SW480 (cell line): ENCODE measurements around the gene TACR1.
A peak's percentile ranks its signal among the peaks of the same experiment; 100 is the strongest.
"Not testable (repeated sequence)": the region's sequence is repeated elsewhere in the genome, so short reads cannot be mapped to it uniquely, and the experiment has no call there.

ENCODE experiments used
- DNase-seq: peaks from one replicate; pipeline ENCODE4 v3.0.0-alpha.2; 2016; ENCODE audit warnings: low spot score

TACR1 gene, protein sequence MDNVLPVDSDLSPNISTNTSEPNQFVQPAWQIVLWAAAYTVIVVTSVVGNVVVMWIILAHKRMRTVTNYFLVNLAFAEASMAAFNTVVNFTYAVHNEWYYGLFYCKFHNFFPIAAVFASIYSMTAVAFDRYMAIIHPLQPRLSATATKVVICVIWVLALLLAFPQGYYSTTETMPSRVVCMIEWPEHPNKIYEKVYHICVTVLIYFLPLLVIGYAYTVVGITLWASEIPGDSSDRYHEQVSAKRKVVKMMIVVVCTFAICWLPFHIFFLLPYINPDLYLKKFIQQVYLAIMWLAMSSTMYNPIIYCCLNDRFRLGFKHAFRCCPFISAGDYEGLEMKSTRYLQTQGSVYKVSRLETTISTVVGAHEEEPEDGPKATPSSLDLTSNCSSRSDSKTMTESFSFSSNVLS

GRCh38 chr2:75199428-75200011, at the start of gene TACR1:
Gene TACR1 (minus strand): TSS chr2:75199520. CDS start chr2:75198934, 586 bp downstream.
- DNase-seq = peak; percentile 82

GRCh38 chr2:75248581-75248980, 49.3 kb upstream of the TACR1 start:
- not testable (repeated sequence) for DNase-seq

- no peak for DNase-seq
Observed at GRCh38 chr2:75246441-75247167, 47.3 kb upstream of the TACR1 start.

DNA sequence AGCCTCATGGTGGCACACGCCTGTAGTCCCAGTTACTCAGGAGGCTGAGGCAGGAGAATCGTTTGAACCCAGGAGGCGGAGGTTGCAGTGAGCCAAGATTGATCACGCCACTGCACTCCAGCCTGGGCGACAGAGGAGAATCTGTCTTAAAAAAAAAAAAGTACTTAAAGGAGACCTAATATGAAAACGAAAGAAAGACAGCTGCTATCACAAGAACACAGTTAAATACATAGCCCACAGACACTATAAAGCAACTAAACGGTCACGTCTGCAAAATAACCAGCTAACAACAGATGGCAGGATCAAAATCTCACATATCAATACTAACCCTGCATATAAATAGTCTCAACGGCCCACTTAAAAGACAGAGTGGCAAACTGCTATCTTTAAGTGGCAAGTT, 43.9 kb upstream of the TACR1 start:
- no peak for DNase-seq

GRCh38 chr2:75241696-75242095, 42.4 kb upstream of the TACR1 start:
- peak; percentile 18 for DNase-seq

DNA sequence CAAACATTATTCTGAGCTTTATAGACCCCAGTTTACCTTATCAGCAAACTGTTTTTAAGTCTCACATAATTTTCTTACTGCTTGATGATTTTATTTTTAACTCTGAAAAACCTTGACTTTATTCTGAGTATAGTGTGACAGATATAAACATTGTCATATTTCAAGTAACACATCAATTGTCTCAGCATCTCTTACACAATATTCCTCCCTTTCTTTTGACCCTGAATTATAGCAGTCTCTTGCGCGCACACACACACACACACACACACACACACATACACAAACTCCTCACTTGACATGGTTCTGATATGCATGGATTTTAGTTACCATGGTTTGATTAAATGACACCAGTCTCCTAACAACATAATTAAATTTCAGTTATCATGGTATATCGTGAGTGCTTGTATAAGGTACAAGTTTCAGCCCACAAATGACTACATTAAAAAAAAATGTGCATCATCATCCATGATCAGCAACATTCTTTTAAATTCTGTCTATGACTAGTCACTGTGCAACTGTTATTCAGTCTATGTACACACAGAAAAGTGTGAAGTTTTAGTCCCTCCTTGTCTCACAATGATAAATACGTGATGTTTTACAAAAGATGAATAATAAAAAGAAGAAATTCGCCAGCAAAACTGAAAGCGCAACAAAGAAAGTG, 39.5 kb upstream of the TACR1 start:
- peak; percentile 6 for DNase-seq

- DNase-seq = no peak
Observed at GRCh38 chr2:75237296-75237695, 38.0 kb upstream of the TACR1 start.

GRCh38 chr2:75233965-75234364, 34.6 kb upstream of the TACR1 start:
- DNase-seq = no peak

GRCh38 chr2:75226617-75227016, 27.3 kb upstream of the TACR1 start:
- DNase-seq = no peak

DNA sequence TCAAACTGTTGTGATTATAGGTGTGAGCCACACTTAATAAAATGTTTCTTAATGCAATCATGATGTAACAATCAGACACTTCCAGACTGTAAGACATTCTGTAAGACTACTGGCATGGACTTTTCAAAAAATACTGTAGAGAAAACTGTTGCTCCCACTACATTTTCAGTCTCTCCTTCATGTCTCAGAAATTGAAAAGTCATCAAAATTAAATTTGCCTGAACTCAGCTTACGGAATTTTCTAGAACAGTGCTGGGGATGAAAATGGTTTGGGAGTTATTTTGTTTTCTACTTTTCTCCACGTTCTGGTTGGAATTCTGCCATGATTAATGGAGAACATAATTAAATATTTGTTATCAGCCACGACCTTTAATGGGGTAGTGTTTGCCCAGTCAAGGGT, 26.8 kb upstream of the TACR1 start:
- DNase-seq = no peak

- DNase-seq = no peak
Observed at GRCh38 chr2:75224636-75225094, 25.3 kb upstream of the TACR1 start.

- DNase-seq = no peak
Observed at GRCh38 chr2:75222527-75222926, 23.2 kb upstream of the TACR1 start.

DNA sequence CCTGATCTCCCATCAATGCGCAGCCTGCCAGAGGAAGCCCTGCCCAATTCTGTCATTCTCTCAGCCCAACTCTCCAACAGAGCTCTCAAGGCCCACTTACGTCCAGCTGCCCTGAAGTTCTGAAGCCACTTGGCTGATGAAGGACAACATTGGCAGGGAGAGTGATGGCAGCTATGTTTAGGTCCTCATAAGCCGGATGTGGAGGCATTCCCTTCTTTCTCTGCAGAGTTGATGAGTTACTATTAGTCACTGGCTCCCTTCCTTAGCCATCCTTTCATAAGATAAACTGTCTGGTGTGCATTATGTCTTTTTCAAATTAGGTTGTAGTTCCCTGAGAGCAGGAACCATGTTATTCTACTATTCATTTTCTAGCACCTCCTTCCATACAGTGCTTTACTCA, 22.5 kb upstream of the TACR1 start:
- DNase-seq = no peak

GRCh38 chr2:75219213-75219612, 19.9 kb upstream of the TACR1 start:
- DNase-seq = not testable (repeated sequence)

- DNase-seq = peak; percentile 28
Observed at GRCh38 chr2:75211266-75211770, 12.0 kb upstream of the TACR1 start.

- no peak for DNase-seq
Observed at GRCh38 chr2:75210409-75210808, 11.1 kb upstream of the TACR1 start.

GRCh38 chr2:75208738-75209137, 9.4 kb upstream of the TACR1 start:
- DNase-seq = no peak

GRCh38 chr2:75204833-75205232, 5.5 kb upstream of the TACR1 start:
- no peak for DNase-seq

- DNase-seq = no peak
Observed at GRCh38 chr2:75202359-75202758, 3.0 kb upstream of the TACR1 start.

- peak; percentile 53 for DNase-seq
Observed at GRCh38 chr2:75200140-75201096, 1.1 kb upstream of the TACR1 start.
